Neural progenitor cell (in vitro differentiated cells): ENCODE data around the gene PIK3CB.

ENCODE experiments used
- EZH2 ChIP-seq: fragments of 200-600 bp; sonication (generic); IDR thresholded peaks from 2 replicates; pipeline ENCODE4 v1.6.1; 2017; ENCODE audit warnings: antibody characterized with exemption, mild to moderate bottlenecking, moderate library complexity
- EZH2phosphoT487 ChIP-seq: fragments of 200-600 bp; sonication (generic); IDR thresholded peaks from 2 replicates; pipeline ENCODE4 v1.6.1; 2017; ENCODE audit warnings: antibody characterized with exemption
- TF ChIP-seq, protein P1 (sequence below): fragments of 200-600 bp; sonication (generic); IDR thresholded peaks from 2 replicates; pipeline ENCODE4 v1.5.1; 2017; ENCODE audit warnings: antibody characterized with exemption, mild to moderate bottlenecking

- TF ChIP-seq, protein P1, sequence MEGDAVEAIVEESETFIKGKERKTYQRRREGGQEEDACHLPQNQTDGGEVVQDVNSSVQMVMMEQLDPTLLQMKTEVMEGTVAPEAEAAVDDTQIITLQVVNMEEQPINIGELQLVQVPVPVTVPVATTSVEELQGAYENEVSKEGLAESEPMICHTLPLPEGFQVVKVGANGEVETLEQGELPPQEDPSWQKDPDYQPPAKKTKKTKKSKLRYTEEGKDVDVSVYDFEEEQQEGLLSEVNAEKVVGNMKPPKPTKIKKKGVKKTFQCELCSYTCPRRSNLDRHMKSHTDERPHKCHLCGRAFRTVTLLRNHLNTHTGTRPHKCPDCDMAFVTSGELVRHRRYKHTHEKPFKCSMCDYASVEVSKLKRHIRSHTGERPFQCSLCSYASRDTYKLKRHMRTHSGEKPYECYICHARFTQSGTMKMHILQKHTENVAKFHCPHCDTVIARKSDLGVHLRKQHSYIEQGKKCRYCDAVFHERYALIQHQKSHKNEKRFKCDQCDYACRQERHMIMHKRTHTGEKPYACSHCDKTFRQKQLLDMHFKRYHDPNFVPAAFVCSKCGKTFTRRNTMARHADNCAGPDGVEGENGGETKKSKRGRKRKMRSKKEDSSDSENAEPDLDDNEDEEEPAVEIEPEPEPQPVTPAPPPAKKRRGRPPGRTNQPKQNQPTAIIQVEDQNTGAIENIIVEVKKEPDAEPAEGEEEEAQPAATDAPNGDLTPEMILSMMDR: no peak
- TF ChIP-seq EZH2 (no peak), EZH2phosphoT487 (no peak)
Measured at GRCh38 chr3:138812806-138813205, 21.9 kb downstream of the PIK3CB start.
